Keratinocyte (primary cell): Measurements from ENCODE around the gene PER2. TPM values are rescaled to one million over a fixed set of nuclear protein-coding genes. Genes with fewer than 3 reads are reported as not detected.

ENCODE experiments used
- DNase-seq: peaks from one replicate; pipeline ENCODE4 v3.0.0-alpha.2; 2011; ENCODE audit warnings: low read depth, missing footprints, low spot score
- FAIRE-seq: peaks from 2 replicates; lab custom pipeline; 2011; peaks lifted over from hg19 to GRCh38; lab: Jason Lieb, UNC
- H2AFZ ChIP-seq: 2 replicates; pipeline ENCODE4 v1.6.0; 2012; ENCODE audit warnings: low read length, control low read depth, inconsistent platforms; ENCODE audit not compliant: control insufficient read depth
- H3K27ac ChIP-seq: 2 replicates; pipeline ENCODE4 v1.5.1; 2011; ENCODE audit warnings: low read length; ENCODE audit not compliant: control insufficient read depth, insufficient read depth
- H3K27me3 ChIP-seq: 3 replicates; pipeline ENCODE4 v1.6.0; 2011; ENCODE audit warnings: low read length; ENCODE audit not compliant: control insufficient read depth, insufficient read depth; ENCODE audit errors: extremely low read depth
- H3K36me3 ChIP-seq, 2 experiments: 2 replicates in 1 of 2; 3 replicates in 1 of 2; pipeline ENCODE4 v1.5.1; 2011; ENCODE audit warnings: low read length in 2 of 2, mild to moderate bottlenecking in 1 of 2; ENCODE audit not compliant: control insufficient read depth in 2 of 2, insufficient read depth in 2 of 2; ENCODE audit errors: extremely low read depth in 1 of 2
- H3K4me1 ChIP-seq: 3 replicates; pipeline ENCODE4 v1.5.1; 2011; ENCODE audit warnings: low read length; ENCODE audit not compliant: control insufficient read depth, insufficient read depth; ENCODE audit errors: extremely low read depth
- H3K4me2 ChIP-seq: 3 replicates; pipeline ENCODE4 v1.6.0; 2011; ENCODE audit warnings: low read depth, low read length; ENCODE audit not compliant: control insufficient read depth, insufficient read depth; ENCODE audit errors: extremely low read depth
- H3K4me3 ChIP-seq, 3 experiments: fragments of 200-600 bp in 1 of 3; sonication (generic) in 1 of 3; 2 replicates in 2 of 3; 3 replicates in 1 of 3; pipeline ENCODE4 v1.5.1; 2011 to 2016; ENCODE audit warnings: low read length in 3 of 3, mild to moderate bottlenecking in 3 of 3, control low read depth in 2 of 3, inconsistent platforms in 1 of 3, low read depth in 1 of 3, mixed read lengths in 1 of 3, mixed run types in 1 of 3, moderate library complexity in 1 of 3; ENCODE audit not compliant: control insufficient read depth in 2 of 3, insufficient read depth in 2 of 3; ENCODE audit errors: extremely low read depth in 1 of 3
- H3K79me2 ChIP-seq: 2 replicates; pipeline ENCODE4 v1.6.0; 2012; ENCODE audit warnings: low read length; ENCODE audit not compliant: control insufficient read depth, insufficient read depth
- H3K9ac ChIP-seq: 3 replicates; pipeline ENCODE4 v1.6.0; 2011; ENCODE audit warnings: low read length; ENCODE audit not compliant: control insufficient read depth, insufficient read depth; ENCODE audit errors: extremely low read depth
- H3K9me1 ChIP-seq: 3 replicates; pipeline ENCODE4 v1.6.0; 2011; ENCODE audit warnings: low read length; ENCODE audit not compliant: control insufficient read depth, insufficient read depth; ENCODE audit errors: extremely low read depth
- H3K9me3 ChIP-seq: 2 replicates; pipeline ENCODE4 v1.5.1; 2012; ENCODE audit warnings: low read depth, low read length; ENCODE audit not compliant: control insufficient read depth
- H4K20me1 ChIP-seq: 3 replicates; pipeline ENCODE4 v1.6.0; 2011; ENCODE audit warnings: low read length; ENCODE audit not compliant: control insufficient read depth, insufficient read depth; ENCODE audit errors: extremely low read depth
- CTCF ChIP-seq, 3 experiments: IDR thresholded peaks in 1 of 3; conservative IDR thresholded peaks in 1 of 3; optimal IDR thresholded peaks in 1 of 3; 2 replicates in 2 of 3; 3 replicates in 1 of 3; pipeline versions ENCODE3 to v1.5.1; 2011; ENCODE audit warnings: low read length in 3 of 3, mild to moderate bottlenecking in 3 of 3, moderate library complexity in 2 of 3, control low read depth in 1 of 3, inconsistent platforms in 1 of 3; ENCODE audit not compliant: insufficient read depth in 2 of 3; ENCODE audit errors: extremely low read depth in 1 of 3
- EZH2 ChIP-seq: IDR thresholded peaks from one replicate; pipeline ENCODE4 v1.6.1; 2012; ENCODE audit warnings: inconsistent platforms, mild to moderate bottlenecking, low read length, moderate library complexity
- dilution Hi-C: fragments of 300-500 bp; cut with MboI; formaldehyde crosslinking; loops from one replicate; pipeline ENCODE4 v1.7.0; 2020; ENCODE audit warnings: low sequenced_read_pairs; ENCODE audit not compliant: extremely low pct_ligation_motif_present
- polyA plus RNA-seq, 5 experiments: library from polyadenylated mRNA; depleted of rRNA in 3 of 5; stranded (reverse) in 3 of 5; stranded (forward) in 1 of 5; unstranded in 1 of 5; fragments of >200 nt; gene quantifications; 1 replicate in 1 of 5; 2 replicates in 3 of 5; 3 replicates in 1 of 5; pipeline versions ENCODE4 v1.2.1 to v1.2.3, GENCODE V29; 2011 to 2012; ENCODE audit warnings: missing spikeins in 2 of 5, low read depth in 1 of 5, low replicate concordance in 1 of 5

The PER2 gene
- polyA plus RNA-seq, 1 donor (not counting 4 experiments of a cell fraction or from before 2014, with no cell fraction given), result 1.6 TPM

GRCh38 chr2:238288650-238289573, 502 bp upstream of the PER2 start:
- Histone ChIP-seq H4K20me1 (no peaks in the 10 kb centered on the region), H3K27me3 (no peaks in the 10 kb centered on the region), H3K4me3 (peak overlapping the region; percentile 59 to 80 (median 65)), H3K79me2 (peaks cover 10% of the 10 kb centered on the region), H2AFZ (no peak overlapping the region), H3K9ac (peak overlapping the region; percentile 98), H3K36me3 (no peaks in the 10 kb centered on the region), H3K9me3 (no peaks in the 10 kb centered on the region), H3K4me2 (peak overlapping the region; percentile 90), H3K27ac (peak overlapping the region; percentile 98), H3K4me1 (peaks cover 54% of the 10 kb centered on the region), H3K9me1 (no peaks in the 10 kb centered on the region)
- DNase-seq (peak; percentile 77), FAIRE-seq (no peak)
- TF ChIP-seq EZH2, result no peak
- TF ChIP-seq CTCF (optimal IDR thresholded peaks at IDR 0.05 in 1 of 3, IDR thresholded peaks at IDR 0.05 in 1 of 3, conservative IDR thresholded peaks at IDR 0.05 in 1 of 3; ENCODE audit: extremely low read depth in 1 of 3, insufficient read depth in 2 of 3, low read length in 3 of 3), result peak in 1 of 3 experiments; percentile 8
- dilution Hi-C loops, result no loop called here

GRCh38 chr2:238286987-238287736, 1.2 kb downstream of the PER2 start:
- no peaks in the 10 kb centered on the region for H3K9me3 ChIP-seq
- H3K9me1 ChIP-seq, result no peaks in the 10 kb centered on the region
- FAIRE-seq (no peak), DNase-seq (no peak)
- H3K79me2 ChIP-seq, result peaks cover 17% of the 10 kb centered on the region
- peaks cover 0 to 5% of the 10 kb centered on the region in 2 experiments for H3K36me3 ChIP-seq
- peak overlapping the region; percentile 98 for H3K9ac ChIP-seq
- H3K27me3 ChIP-seq, result no peaks in the 10 kb centered on the region
- peak overlapping the region in 2 of 3 experiments; percentile 74 to 80 for H3K4me3 ChIP-seq
- dilution Hi-C loops, result no loop called here
- no peaks in the 10 kb centered on the region for H4K20me1 ChIP-seq
- peak overlapping the region; percentile 98 for H3K27ac ChIP-seq
- H2AFZ ChIP-seq, result no peak overlapping the region
- TF ChIP-seq CTCF (optimal IDR thresholded peaks at IDR 0.05 in 1 of 3, IDR thresholded peaks at IDR 0.05 in 1 of 3, conservative IDR thresholded peaks at IDR 0.05 in 1 of 3; ENCODE audit: extremely low read depth in 1 of 3, insufficient read depth in 2 of 3, low read length in 3 of 3) (no peak), EZH2 (no peak)
- H3K4me1 ChIP-seq, result peaks cover 54% of the 10 kb centered on the region
- peak overlapping the region; percentile 90 for H3K4me2 ChIP-seq
